Measurements from ENCODE around the gene ZNF775.

Gene ZNF775

GRCh38 chr7:150428671-150429451 lies 49.7 kb downstream of the ZNF775 start:
- Histone ChIP-seq H3K27me3 (ENCODE audit: control insufficient read depth, insufficient read depth, low read length, poor library complexity, severe bottlenecking) (no peaks in the 10 kb centered on the region), H3K4me1 (ENCODE audit: control insufficient read depth, insufficient read depth, low read length) (peaks cover 10% of the 10 kb centered on the region), H3K36me3 (ENCODE audit: control insufficient read depth, insufficient read depth, low read length) (no peaks in the 10 kb centered on the region), H3K27ac (ENCODE audit: insufficient read depth, low read depth, low read length, poor library complexity, severe bottlenecking) (no peak overlapping the region), H3K4me3 (ENCODE audit: insufficient read depth, low read depth, low read length) (no peak overlapping the region), H3K9me3 (ENCODE audit: control insufficient read depth, low read length) (no peaks in the 10 kb centered on the region)
- WGBS, 2 experiments = 45 to 48% methylated on average over 11 of the region's 11 CpGs

GRCh38 chr7:150429699-150430098 lies 50.6 kb downstream of the ZNF775 start:
- H3K27ac ChIP-seq (ENCODE audit: insufficient read depth, low read depth, low read length, poor library complexity, severe bottlenecking) = no peak overlapping the region
- no peak overlapping the region for H3K4me3 ChIP-seq (ENCODE audit: insufficient read depth, low read depth, low read length)
- whole genome bisulfite sequencing, 2 experiments = 82 to 84% methylated on average over 8 of the region's 8 CpGs
- H3K36me3 ChIP-seq (ENCODE audit: control insufficient read depth, insufficient read depth, low read length) = no peaks in the 10 kb centered on the region
- H3K9me3 ChIP-seq (ENCODE audit: control insufficient read depth, low read length) = no peaks in the 10 kb centered on the region
- H3K4me1 ChIP-seq (ENCODE audit: control insufficient read depth, insufficient read depth, low read length) = peaks cover 10% of the 10 kb centered on the region
- no peaks in the 10 kb centered on the region for H3K27me3 ChIP-seq (ENCODE audit: control insufficient read depth, insufficient read depth, low read length, poor library complexity, severe bottlenecking)

GRCh38 chr7:150430465-150431085 lies 51.4 kb downstream of the ZNF775 start:
- Histone ChIP-seq H3K36me3 (ENCODE audit: control insufficient read depth, insufficient read depth, low read length) (no peaks in the 10 kb centered on the region), H3K9me3 (ENCODE audit: control insufficient read depth, low read length) (no peaks in the 10 kb centered on the region), H3K27ac (ENCODE audit: insufficient read depth, low read depth, low read length, poor library complexity, severe bottlenecking) (no peak overlapping the region), H3K4me3 (ENCODE audit: insufficient read depth, low read depth, low read length) (no peak overlapping the region), H3K27me3 (ENCODE audit: control insufficient read depth, insufficient read depth, low read length, poor library complexity, severe bottlenecking) (no peaks in the 10 kb centered on the region), H3K4me1 (ENCODE audit: control insufficient read depth, insufficient read depth, low read length) (peaks cover 10% of the 10 kb centered on the region)
- WGBS, 2 experiments = 93 to 95% methylated on average over 14 of the region's 14 CpGs

GRCh38 chr7:150431839-150432658 lies 52.9 kb downstream of the ZNF775 start:
- Histone ChIP-seq H3K27me3 (ENCODE audit: control insufficient read depth, insufficient read depth, low read length, poor library complexity, severe bottlenecking) (no peaks in the 10 kb centered on the region), H3K27ac (ENCODE audit: insufficient read depth, low read depth, low read length, poor library complexity, severe bottlenecking) (no peak overlapping the region), H3K4me1 (ENCODE audit: control insufficient read depth, insufficient read depth, low read length) (peaks cover 10% of the 10 kb centered on the region), H3K9me3 (ENCODE audit: control insufficient read depth, low read length) (no peaks in the 10 kb centered on the region), H3K4me3 (ENCODE audit: insufficient read depth, low read depth, low read length) (no peak overlapping the region), H3K36me3 (ENCODE audit: control insufficient read depth, insufficient read depth, low read length) (no peaks in the 10 kb centered on the region)
- 93 to 94% methylated on average over 6 to 7 of the region's 7 CpGs for WGBS, 2 experiments

- no peak overlapping the region for H3K4me3 ChIP-seq (ENCODE audit: insufficient read depth, low read depth, low read length)
- H3K9me3 ChIP-seq (ENCODE audit: control insufficient read depth, low read length) = no peaks in the 10 kb centered on the region
- no peaks in the 10 kb centered on the region for H3K27me3 ChIP-seq (ENCODE audit: control insufficient read depth, insufficient read depth, low read length, poor library complexity, severe bottlenecking)
- peaks cover 10% of the 10 kb centered on the region for H3K4me1 ChIP-seq (ENCODE audit: control insufficient read depth, insufficient read depth, low read length)
- H3K27ac ChIP-seq (ENCODE audit: insufficient read depth, low read depth, low read length, poor library complexity, severe bottlenecking) = no peak overlapping the region
- WGBS, 2 experiments = 92% methylated on average over 14 of the region's 14 CpGs
- H3K36me3 ChIP-seq (ENCODE audit: control insufficient read depth, insufficient read depth, low read length) = no peaks in the 10 kb centered on the region
Measured at GRCh38 chr7:150432915-150433892, 54.1 kb downstream of the ZNF775 start.

- 79 to 82% methylated on average over 8 of the region's 8 CpGs for WGBS, 2 experiments
- Histone ChIP-seq H3K27me3 (ENCODE audit: control insufficient read depth, insufficient read depth, low read length, poor library complexity, severe bottlenecking) (no peaks in the 10 kb centered on the region), H3K27ac (ENCODE audit: insufficient read depth, low read depth, low read length, poor library complexity, severe bottlenecking) (no peak overlapping the region), H3K36me3 (ENCODE audit: control insufficient read depth, insufficient read depth, low read length) (no peaks in the 10 kb centered on the region), H3K4me1 (ENCODE audit: control insufficient read depth, insufficient read depth, low read length) (peaks cover under 1% of the 10 kb centered on the region), H3K9me3 (ENCODE audit: control insufficient read depth, low read length) (no peaks in the 10 kb centered on the region), H3K4me3 (ENCODE audit: insufficient read depth, low read depth, low read length) (no peak overlapping the region)
Measured at GRCh38 chr7:150434240-150434639, 55.1 kb downstream of the ZNF775 start.

- H3K9me3 ChIP-seq (ENCODE audit: control insufficient read depth, low read length) = no peaks in the 10 kb centered on the region
- no peak overlapping the region for H3K4me3 ChIP-seq (ENCODE audit: insufficient read depth, low read depth, low read length)
- 89 to 92% methylated on average over 4 of the region's 4 CpGs for WGBS, 2 experiments
- no peak overlapping the region for H3K27ac ChIP-seq (ENCODE audit: insufficient read depth, low read depth, low read length, poor library complexity, severe bottlenecking)
- no peaks in the 10 kb centered on the region for H3K27me3 ChIP-seq (ENCODE audit: control insufficient read depth, insufficient read depth, low read length, poor library complexity, severe bottlenecking)
- H3K36me3 ChIP-seq (ENCODE audit: control insufficient read depth, insufficient read depth, low read length) = no peaks in the 10 kb centered on the region
- H3K4me1 ChIP-seq (ENCODE audit: control insufficient read depth, insufficient read depth, low read length) = no peaks in the 10 kb centered on the region
Measured at GRCh38 chr7:150435047-150435389, 55.9 kb downstream of the ZNF775 start.

GRCh38 chr7:150435390-150436073 lies 56.4 kb downstream of the ZNF775 start:
- H3K4me3 ChIP-seq (ENCODE audit: insufficient read depth, low read depth, low read length) = no peak overlapping the region
- H3K9me3 ChIP-seq (ENCODE audit: control insufficient read depth, low read length) = no peaks in the 10 kb centered on the region
- no peaks in the 10 kb centered on the region for H3K4me1 ChIP-seq (ENCODE audit: control insufficient read depth, insufficient read depth, low read length)
- H3K36me3 ChIP-seq (ENCODE audit: control insufficient read depth, insufficient read depth, low read length) = no peaks in the 10 kb centered on the region
- WGBS, 2 experiments = 90 to 92% methylated on average over 8 of the region's 8 CpGs
- H3K27me3 ChIP-seq (ENCODE audit: control insufficient read depth, insufficient read depth, low read length, poor library complexity, severe bottlenecking) = no peaks in the 10 kb centered on the region
- H3K27ac ChIP-seq (ENCODE audit: insufficient read depth, low read depth, low read length, poor library complexity, severe bottlenecking) = no peak overlapping the region

- Histone ChIP-seq H3K27ac (ENCODE audit: insufficient read depth, low read depth, low read length, poor library complexity, severe bottlenecking) (no peak overlapping the region), H3K36me3 (ENCODE audit: control insufficient read depth, insufficient read depth, low read length) (no peaks in the 10 kb centered on the region), H3K9me3 (ENCODE audit: control insufficient read depth, low read length) (peaks cover 3% of the 10 kb centered on the region), H3K4me3 (ENCODE audit: insufficient read depth, low read depth, low read length) (no peak overlapping the region), H3K4me1 (ENCODE audit: control insufficient read depth, insufficient read depth, low read length) (no peaks in the 10 kb centered on the region), H3K27me3 (ENCODE audit: control insufficient read depth, insufficient read depth, low read length, poor library complexity, severe bottlenecking) (no peaks in the 10 kb centered on the region)
- 86% methylated on average over 2 of the region's 2 CpGs; no CpG with 5 or more reads in 1 of the 2 experiments for WGBS, 2 experiments
Measured at GRCh38 chr7:150439967-150440366, 60.8 kb downstream of the ZNF775 start.

All from ectodermal cell (in vitro differentiated cells).